Endothelial cell of umbilical vein (primary cell): Measurements from ENCODE around the gene TNIK.

Experiments used
- EZH2 ChIP-seq: IDR thresholded peaks from 2 replicates; pipeline ENCODE4 v1.6.1; 2012; ENCODE audit warnings: borderline replicate concordance, low read depth, mild to moderate bottlenecking, moderate library complexity, low read length, inconsistent platforms; ENCODE audit not compliant: severe bottlenecking
- FOS ChIP-seq: IDR thresholded peaks from 2 replicates; pipeline ENCODE4 v1.6.1; 2011; ENCODE audit warnings: mild to moderate bottlenecking, low read length, moderate library complexity, borderline replicate concordance; ENCODE audit not compliant: insufficient read depth
- JUN ChIP-seq: IDR thresholded peaks from 2 replicates; pipeline ENCODE4 v1.6.1; 2011; ENCODE audit warnings: borderline replicate concordance, low read depth; ENCODE audit not compliant: insufficient read length, insufficient read depth
- MYC ChIP-seq: IDR thresholded peaks from one replicate; pipeline ENCODE4 v1.6.1; 2011; ENCODE audit warnings: mild to moderate bottlenecking, low read depth, low read length
- POLR2A ChIP-seq: IDR thresholded peaks from 2 replicates; pipeline ENCODE4 v1.6.1; 2012; ENCODE audit warnings: low read depth, mild to moderate bottlenecking, control low read depth, low read length
- POLR2AphosphoS5 ChIP-seq: IDR thresholded peaks from 2 replicates; pipeline ENCODE4 v1.6.1; 2012; ENCODE audit warnings: low read depth, mild to moderate bottlenecking, control low read depth, low read length, moderate library complexity; ENCODE audit not compliant: insufficient read depth
- TF ChIP-seq, protein P1 (sequence below), 2 donors: IDR thresholded peaks; 1 replicate in 1 of 2; 2 replicates in 1 of 2; pipeline ENCODE4 v1.5.1; 2011; ENCODE audit warnings: low read length in 2 of 2, mild to moderate bottlenecking in 2 of 2, moderate library complexity in 2 of 2, control low read depth in 1 of 2, inconsistent platforms in 1 of 2, low read depth in 1 of 2; ENCODE audit not compliant: insufficient read depth in 1 of 2; ENCODE audit errors: extremely low read depth in 1 of 2
- TF ChIP-seq, protein P2 (sequence below): IDR thresholded peaks from 2 replicates; pipeline ENCODE4 v1.6.1; 2011; ENCODE audit not compliant: insufficient read depth, insufficient read length

- TF ChIP-seq, protein P1, sequence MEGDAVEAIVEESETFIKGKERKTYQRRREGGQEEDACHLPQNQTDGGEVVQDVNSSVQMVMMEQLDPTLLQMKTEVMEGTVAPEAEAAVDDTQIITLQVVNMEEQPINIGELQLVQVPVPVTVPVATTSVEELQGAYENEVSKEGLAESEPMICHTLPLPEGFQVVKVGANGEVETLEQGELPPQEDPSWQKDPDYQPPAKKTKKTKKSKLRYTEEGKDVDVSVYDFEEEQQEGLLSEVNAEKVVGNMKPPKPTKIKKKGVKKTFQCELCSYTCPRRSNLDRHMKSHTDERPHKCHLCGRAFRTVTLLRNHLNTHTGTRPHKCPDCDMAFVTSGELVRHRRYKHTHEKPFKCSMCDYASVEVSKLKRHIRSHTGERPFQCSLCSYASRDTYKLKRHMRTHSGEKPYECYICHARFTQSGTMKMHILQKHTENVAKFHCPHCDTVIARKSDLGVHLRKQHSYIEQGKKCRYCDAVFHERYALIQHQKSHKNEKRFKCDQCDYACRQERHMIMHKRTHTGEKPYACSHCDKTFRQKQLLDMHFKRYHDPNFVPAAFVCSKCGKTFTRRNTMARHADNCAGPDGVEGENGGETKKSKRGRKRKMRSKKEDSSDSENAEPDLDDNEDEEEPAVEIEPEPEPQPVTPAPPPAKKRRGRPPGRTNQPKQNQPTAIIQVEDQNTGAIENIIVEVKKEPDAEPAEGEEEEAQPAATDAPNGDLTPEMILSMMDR (IDR thresholded peaks at IDR 0.05; ENCODE audit: extremely low read depth in 1 of 2, insufficient read depth in 1 of 2, low read depth in 1 of 2, low read length in 2 of 2): no peak
- TF ChIP-seq JUN (no peak), FOS (no peak), EZH2 (no peak), POLR2A (no peak), MYC (no peak), POLR2AphosphoS5 (no peak)
- TF ChIP-seq, protein P2, sequence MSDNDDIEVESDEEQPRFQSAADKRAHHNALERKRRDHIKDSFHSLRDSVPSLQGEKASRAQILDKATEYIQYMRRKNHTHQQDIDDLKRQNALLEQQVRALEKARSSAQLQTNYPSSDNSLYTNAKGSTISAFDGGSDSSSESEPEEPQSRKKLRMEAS: no peak
Observed at GRCh38 chr3:171039674-171040073, 420.5 kb downstream of the TNIK start.
